Keratinocyte (primary cell): ENCODE results near the gene FAF2. TPM values are rescaled to one million over a fixed set of nuclear protein-coding genes. Genes with fewer than 3 reads are reported as not detected.

Experiments
- DNase-seq: peaks from one replicate; pipeline ENCODE4 v3.0.0-alpha.2; 2011; ENCODE audit warnings: low read depth, missing footprints, low spot score
- FAIRE-seq: peaks from 2 replicates; lab custom pipeline; 2011; peaks lifted over from hg19 to GRCh38; lab: Jason Lieb, UNC
- H2AFZ ChIP-seq: 2 replicates; pipeline ENCODE4 v1.6.0; 2012; ENCODE audit warnings: low read length, control low read depth, inconsistent platforms; ENCODE audit not compliant: control insufficient read depth
- H3K27ac ChIP-seq: 2 replicates; pipeline ENCODE4 v1.5.1; 2011; ENCODE audit warnings: low read length; ENCODE audit not compliant: control insufficient read depth, insufficient read depth
- H3K27me3 ChIP-seq: 3 replicates; pipeline ENCODE4 v1.6.0; 2011; ENCODE audit warnings: low read length; ENCODE audit not compliant: control insufficient read depth, insufficient read depth; ENCODE audit errors: extremely low read depth
- H3K36me3 ChIP-seq, 2 experiments: 2 replicates in 1 of 2; 3 replicates in 1 of 2; pipeline ENCODE4 v1.5.1; 2011; ENCODE audit warnings: low read length in 2 of 2, mild to moderate bottlenecking in 1 of 2; ENCODE audit not compliant: control insufficient read depth in 2 of 2, insufficient read depth in 2 of 2; ENCODE audit errors: extremely low read depth in 1 of 2
- H3K4me1 ChIP-seq: 3 replicates; pipeline ENCODE4 v1.5.1; 2011; ENCODE audit warnings: low read length; ENCODE audit not compliant: control insufficient read depth, insufficient read depth; ENCODE audit errors: extremely low read depth
- H3K4me2 ChIP-seq: 3 replicates; pipeline ENCODE4 v1.6.0; 2011; ENCODE audit warnings: low read depth, low read length; ENCODE audit not compliant: control insufficient read depth, insufficient read depth; ENCODE audit errors: extremely low read depth
- H3K4me3 ChIP-seq, 3 experiments: fragments of 200-600 bp in 1 of 3; sonication (generic) in 1 of 3; 2 replicates in 2 of 3; 3 replicates in 1 of 3; pipeline ENCODE4 v1.5.1; 2011 to 2016; ENCODE audit warnings: low read length in 3 of 3, mild to moderate bottlenecking in 3 of 3, control low read depth in 2 of 3, inconsistent platforms in 1 of 3, low read depth in 1 of 3, mixed read lengths in 1 of 3, mixed run types in 1 of 3, moderate library complexity in 1 of 3; ENCODE audit not compliant: control insufficient read depth in 2 of 3, insufficient read depth in 2 of 3; ENCODE audit errors: extremely low read depth in 1 of 3
- H3K79me2 ChIP-seq: 2 replicates; pipeline ENCODE4 v1.6.0; 2012; ENCODE audit warnings: low read length; ENCODE audit not compliant: control insufficient read depth, insufficient read depth
- H3K9ac ChIP-seq: 3 replicates; pipeline ENCODE4 v1.6.0; 2011; ENCODE audit warnings: low read length; ENCODE audit not compliant: control insufficient read depth, insufficient read depth; ENCODE audit errors: extremely low read depth
- H3K9me1 ChIP-seq: 3 replicates; pipeline ENCODE4 v1.6.0; 2011; ENCODE audit warnings: low read length; ENCODE audit not compliant: control insufficient read depth, insufficient read depth; ENCODE audit errors: extremely low read depth
- H3K9me3 ChIP-seq: 2 replicates; pipeline ENCODE4 v1.5.1; 2012; ENCODE audit warnings: low read depth, low read length; ENCODE audit not compliant: control insufficient read depth
- H4K20me1 ChIP-seq: 3 replicates; pipeline ENCODE4 v1.6.0; 2011; ENCODE audit warnings: low read length; ENCODE audit not compliant: control insufficient read depth, insufficient read depth; ENCODE audit errors: extremely low read depth
- CTCF ChIP-seq, 3 experiments: IDR thresholded peaks in 1 of 3; conservative IDR thresholded peaks in 1 of 3; optimal IDR thresholded peaks in 1 of 3; 2 replicates in 2 of 3; 3 replicates in 1 of 3; pipeline versions ENCODE3 to v1.5.1; 2011; ENCODE audit warnings: low read length in 3 of 3, mild to moderate bottlenecking in 3 of 3, moderate library complexity in 2 of 3, control low read depth in 1 of 3, inconsistent platforms in 1 of 3; ENCODE audit not compliant: insufficient read depth in 2 of 3; ENCODE audit errors: extremely low read depth in 1 of 3
- EZH2 ChIP-seq: IDR thresholded peaks from one replicate; pipeline ENCODE4 v1.6.1; 2012; ENCODE audit warnings: inconsistent platforms, mild to moderate bottlenecking, low read length, moderate library complexity
- dilution Hi-C: fragments of 300-500 bp; cut with MboI; formaldehyde crosslinking; loops from one replicate; pipeline ENCODE4 v1.7.0; 2020; ENCODE audit warnings: low sequenced_read_pairs; ENCODE audit not compliant: extremely low pct_ligation_motif_present
- polyA plus RNA-seq, 5 experiments: library from polyadenylated mRNA; depleted of rRNA in 3 of 5; stranded (reverse) in 3 of 5; stranded (forward) in 1 of 5; unstranded in 1 of 5; fragments of >200 nt; gene quantifications; 1 replicate in 1 of 5; 2 replicates in 3 of 5; 3 replicates in 1 of 5; pipeline versions ENCODE4 v1.2.1 to v1.2.3, GENCODE V29; 2011 to 2012; ENCODE audit warnings: missing spikeins in 2 of 5, low read depth in 1 of 5, low replicate concordance in 1 of 5

FAF2 gene
- polyA plus RNA-seq, 1 donor (not counting 4 experiments of a cell fraction or from before 2014, with no cell fraction given): 52.9 TPM

- Histone ChIP-seq H3K4me3 (no peak overlapping the region), H3K79me2 (no peaks in the 10 kb centered on the region), H2AFZ (no peak overlapping the region), H3K36me3 (no peaks in the 10 kb centered on the region), H3K9me3 (no peaks in the 10 kb centered on the region), H3K9me1 (no peaks in the 10 kb centered on the region), H3K27ac (no peak overlapping the region), H3K9ac (no peak overlapping the region), H4K20me1 (no peaks in the 10 kb centered on the region), H3K4me1 (peaks cover 28% of the 10 kb centered on the region), H3K4me2 (no peak overlapping the region), H3K27me3 (no peaks in the 10 kb centered on the region)
- FAIRE-seq (no peak), DNase-seq (no peak)
- dilution Hi-C loops: no loop called here
- TF ChIP-seq CTCF (optimal IDR thresholded peaks at IDR 0.05 in 1 of 3, IDR thresholded peaks at IDR 0.05 in 1 of 3, conservative IDR thresholded peaks at IDR 0.05 in 1 of 3; ENCODE audit: extremely low read depth in 1 of 3, insufficient read depth in 2 of 3, low read length in 3 of 3) (no peak), EZH2 (no peak)
These were observed 99.6 kb downstream of the FAF2 start for GRCh38 chr5:176547802-176548201.

GRCh38 chr5:176548967-176549444, 100.8 kb downstream of the FAF2 start, which contains the start of gene CDHR2:
CDHR2 (plus strand) TSS chr5:176549342; CDS start chr5:176565353, 16,011 bp downstream.
- H3K4me2 ChIP-seq: no peak within 1 kb of the TSS
- H3K27ac ChIP-seq: no peak within 1 kb of the TSS
- no peaks in the 10 kb centered on the region for H4K20me1 ChIP-seq
- DNase-seq (no peak), FAIRE-seq (no peak)
- H3K4me3 ChIP-seq: no peak within 1 kb of the TSS
- dilution Hi-C loops: no loop called here
- peaks cover 34% of the 10 kb centered on the region for H3K4me1 ChIP-seq
- H3K27me3 ChIP-seq: no peaks in the 10 kb centered on the region
- no peak within 1 kb of the TSS for H2AFZ ChIP-seq
- H3K9ac ChIP-seq: no peak within 1 kb of the TSS
- TF ChIP-seq EZH2: no peak
- no peak for TF ChIP-seq CTCF (optimal IDR thresholded peaks at IDR 0.05 in 1 of 3, IDR thresholded peaks at IDR 0.05 in 1 of 3, conservative IDR thresholded peaks at IDR 0.05 in 1 of 3; ENCODE audit: extremely low read depth in 1 of 3, insufficient read depth in 2 of 3, low read length in 3 of 3)
- no peaks in the 10 kb centered on the region for H3K9me1 ChIP-seq
- H3K9me3 ChIP-seq: no peaks in the 10 kb centered on the region
- no peaks in the 10 kb centered on the region for H3K79me2 ChIP-seq
- H3K36me3 ChIP-seq: no peaks in the 10 kb centered on the region
